ENCODE data around the gene NDUFB11. TPM values are rescaled to one million over a fixed set of nuclear protein-coding genes. Genes with fewer than 3 reads are reported as not detected.

Gene NDUFB11
- total and polyA plus RNA-seq, 9 of the 15 experiments (the other 6 are each of a cell fraction or from before 2014, with no cell fraction given): 20.9 to 269 (median 86.8) TPM

- no peak for TF ChIP-seq SMARCC2 (IDR thresholded peaks at IDR 0.05; ENCODE audit: low read depth)
- no peak for TF ChIP-seq NONO (IDR thresholded peaks at IDR 0.05; ENCODE audit: low read depth in 2 of 2, low read length in 1 of 2)
- TF ChIP-seq ZFP91 (CRISPR knock-in tag; IDR thresholded peaks at IDR 0.05): no peak
- no peak for TF ChIP-seq ZNF124 (CRISPR knock-in tag; IDR thresholded peaks at IDR 0.05)
- TF ChIP-seq GABPA (tag; conservative IDR thresholded peaks at IDR 0.05; ENCODE audit: low read depth): peak; percentile 79
- no peak for TF ChIP-seq ZNF347 (CRISPR knock-in tag; IDR thresholded peaks at IDR 0.05; ENCODE audit: low read depth)
- no peak for TF ChIP-seq CREB1 (IDR thresholded peaks at IDR 0.05)
- TF ChIP-seq CREB1 (CRISPR knock-in tag; IDR thresholded peaks at IDR 0.05): no peak; the same call in 1 of the 2 replicates
- no peak for TF ChIP-seq ZBTB7A (IDR thresholded peaks at IDR 0.05; ENCODE audit: borderline replicate concordance, control insufficient read depth, low read depth, low read length)
- TF ChIP-seq MAFF (IDR thresholded peaks at IDR 0.05; ENCODE audit: low read length): no peak
- no peak for TF ChIP-seq ZNF277 (CRISPR knock-in tag; IDR thresholded peaks at IDR 0.05; ENCODE audit: borderline replicate concordance)
- TF ChIP-seq TSHZ1 (CRISPR knock-in tag; IDR thresholded peaks at IDR 0.05): no peak
- TF ChIP-seq TCF15 (CRISPR knock-in tag; IDR thresholded peaks at IDR 0.05): no peak
- TF ChIP-seq ZNF165 (CRISPR knock-in tag; IDR thresholded peaks at IDR 0.05; ENCODE audit: borderline replicate concordance): no peak
- TF ChIP-seq ZNF146 (CRISPR knock-in tag; IDR thresholded peaks at IDR 0.05; ENCODE audit: unreplicated experiment): no peak
- no peak for TF ChIP-seq DPF2 (IDR thresholded peaks at IDR 0.05)
- no peak for TF ChIP-seq ZNF398 (CRISPR knock-in tag; IDR thresholded peaks at IDR 0.05)
Observed at GRCh38 chrX:47129157-47129898, 15.2 kb downstream of the NDUFB11 start (continued).
